Measurements from ENCODE around the gene BEND6. TPM values are rescaled to one million over a fixed set of nuclear protein-coding genes. Genes with fewer than 3 reads are reported as not detected.

BEND6 gene
- total and polyA plus RNA-seq, 12 donors = 0.07 to 1.8 (median 0.36) TPM

DNA sequence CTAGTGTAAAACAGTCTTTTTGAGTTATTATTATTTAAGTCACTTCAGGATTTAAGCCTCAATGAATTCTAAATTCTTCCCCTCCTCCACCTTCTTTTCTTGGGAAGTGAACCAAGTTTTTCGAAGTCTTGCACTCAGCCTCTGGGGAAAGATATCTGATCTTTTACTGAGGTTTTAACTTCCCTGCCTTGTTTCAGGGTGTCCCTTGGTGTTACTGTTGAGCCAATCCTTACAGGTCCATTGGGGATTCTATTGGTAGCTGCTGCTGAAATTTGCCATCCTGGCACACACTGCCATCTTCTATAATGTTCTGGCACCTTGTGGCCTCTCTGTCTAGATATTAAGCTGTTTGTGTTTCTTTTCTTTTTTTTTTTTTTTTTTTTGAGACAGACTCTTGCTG, 31.7 kb downstream of the BEND6 start:
- Histone ChIP-seq H3K27me3 (peaks cover 0 to 14% (median 0%) of the 10 kb centered on the region in 7 donors), H3K4me1 (no peaks in the 10 kb centered on the region), H3K36me3 (no peaks in the 10 kb centered on the region), H3K4me3 (no peak overlapping the region), H3K9me3 (no peaks in the 10 kb centered on the region), H3K27ac (no peak overlapping the region)
- no peak for TF ChIP-seq CTCF (IDR thresholded peaks at IDR 0.05)
- ATAC-seq = no peak
- WGBS, 2 donors = 42 to 67% methylated on average over 1 of the region's 1 CpG
- no peak for DNase-seq
- intact Hi-C loops (cut with DNase I) = no loop called here

DNA sequence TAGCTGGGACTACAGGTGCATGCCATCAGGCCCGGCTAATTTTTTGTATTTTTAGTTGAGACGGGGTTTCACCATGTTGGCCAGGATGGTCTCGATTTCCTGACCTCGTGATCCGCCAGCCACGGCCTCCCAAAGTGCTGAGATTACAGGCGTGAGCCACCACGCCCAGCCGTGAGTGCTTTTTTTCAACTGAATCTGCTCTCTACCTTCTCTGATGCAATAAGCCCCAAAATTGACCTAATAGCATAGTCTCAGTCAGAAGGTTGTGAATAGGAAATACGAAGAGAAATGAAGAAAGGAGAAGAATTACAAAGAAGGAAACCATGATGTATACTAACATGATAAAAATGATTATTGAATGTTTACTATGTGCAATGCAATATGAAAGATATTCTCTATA, 33.2 kb downstream of the BEND6 start:
- H3K27ac ChIP-seq = no peak overlapping the region
- no peak for ATAC-seq
- H3K36me3 ChIP-seq = no peaks in the 10 kb centered on the region
- WGBS, 2 donors = 84 to 87% methylated on average over 10 of the region's 10 CpGs
- no peak for DNase-seq
- no peak for TF ChIP-seq CTCF (IDR thresholded peaks at IDR 0.05)
- intact Hi-C loops (cut with DNase I) = no loop called here
- H3K9me3 ChIP-seq = no peaks in the 10 kb centered on the region
- H3K4me3 ChIP-seq = no peak overlapping the region
- H3K27me3 ChIP-seq = peaks cover 0 to 17% (median 0%) of the 10 kb centered on the region in 7 donors
- no peaks in the 10 kb centered on the region for H3K4me1 ChIP-seq

DNA sequence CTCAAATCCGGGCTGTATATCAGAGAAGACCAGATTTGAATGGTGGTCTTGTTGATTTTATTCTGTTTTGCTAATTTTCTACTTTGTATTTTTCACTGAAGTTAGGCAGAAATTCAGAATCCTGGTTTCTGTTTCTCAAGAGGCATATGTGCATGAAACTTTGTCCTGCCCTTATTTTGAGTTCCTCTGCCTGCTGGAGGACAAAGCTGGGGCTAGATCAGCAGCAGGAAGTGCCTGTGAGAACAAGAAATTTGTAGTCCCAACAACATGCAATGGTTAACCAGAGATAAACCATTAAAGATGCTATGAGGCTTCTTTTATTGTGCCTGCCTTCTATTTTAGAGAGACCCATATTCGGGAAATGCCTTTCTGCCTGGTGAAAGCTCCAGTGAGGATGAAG, 37.1 kb downstream of the BEND6 start:
- 70 to 78% methylated on average over 2 of the region's 2 CpGs for WGBS, 2 donors
- intact Hi-C loops (cut with DNase I) = no loop called here
- H3K4me1 ChIP-seq = no peaks in the 10 kb centered on the region
- DNase-seq (no peak), ATAC-seq (no peak)
- no peaks in the 10 kb centered on the region for H3K36me3 ChIP-seq
- no peaks in the 10 kb centered on the region for H3K9me3 ChIP-seq
- no peak overlapping the region for H3K4me3 ChIP-seq
- no peak for TF ChIP-seq CTCF (IDR thresholded peaks at IDR 0.05)
- H3K27me3 ChIP-seq = peaks cover 0 to 13% (median 0%) of the 10 kb centered on the region in 7 donors
- H3K27ac ChIP-seq = no peak overlapping the region

- intact Hi-C loops (cut with DNase I) = no loop called here
- WGBS, 2 donors = 78 to 83% methylated on average over 1 of the region's 1 CpG
Measured at GRCh38 chr6:56992703-56993102, 37.8 kb downstream of the BEND6 start.

More at GRCh38 chr6:56992703-56993102, 37.8 kb downstream of the BEND6 start:
- TF ChIP-seq CTCF (IDR thresholded peaks at IDR 0.05) = no peak
- Histone ChIP-seq H3K27me3 (peaks cover 0 to 13% (median 0%) of the 10 kb centered on the region in 7 donors), H3K4me1 (no peaks in the 10 kb centered on the region), H3K9me3 (no peaks in the 10 kb centered on the region), H3K4me3 (no peak overlapping the region), H3K27ac (no peak overlapping the region), H3K36me3 (no peaks in the 10 kb centered on the region)
- ATAC-seq = no peak
- DNase-seq = no peak

Measured in heart right ventricle (tissue), 16 donors.